ENCODE results near the gene TSPAN11. TPM values are rescaled to one million over a fixed set of nuclear protein-coding genes. Genes with fewer than 3 reads are reported as not detected.

TSPAN11 gene
- total and polyA plus RNA-seq, 2 of the 8 experiments (the other 6 are each of a cell fraction or from before 2014, with no cell fraction given) = 3.9 to 8.2 TPM

GRCh38 chr12:30988086-30988485, 61.5 kb downstream of the TSPAN11 start:
- CTCF ChIA-PET (ENCODE audit: partially characterized antibody) = interaction anchor here (0.9 to 21.1 kb wide), 10 partner anchors 14 to 284 kb away, joined by 3 to 385 read pairs (median 16); no protein-coding TSS in a partner anchor
- no peak overlapping the region for H3K23ac ChIP-seq (ENCODE audit: insufficient read length)
- H3K79me2 ChIP-seq (ENCODE audit: control insufficient read depth in 1 of 2, insufficient read depth in 2 of 2, low read length in 2 of 2) = no peaks in the 10 kb centered on the region
- no peak overlapping the region for H2BK20ac ChIP-seq (ENCODE audit: low read length)
- no peak overlapping the region for H2BK120ac ChIP-seq (replicated peaks; ENCODE audit: low read depth, low read length)
- H3K27ac ChIP-seq (ENCODE audit: low read depth, low read length) = no peak overlapping the region
- peaks cover 0 to 3% of the 10 kb centered on the region in 2 experiments for H4K20me1 ChIP-seq (replicated peaks in 1 of 2; ENCODE audit: control insufficient read depth in 1 of 2, insufficient read depth in 2 of 2, low read length in 2 of 2)
- no peak overlapping the region for H2AK5ac ChIP-seq (ENCODE audit: low read depth, low read length)
- H2AFZ ChIP-seq (ENCODE audit: low read length) = no peak overlapping the region
- H3K4me1 ChIP-seq (replicated peaks in 1 of 4; ENCODE audit: control insufficient read depth in 3 of 4, insufficient read depth in 4 of 4, low read length in 3 of 4) = peaks cover 0 to 7% (median under 1%) of the 10 kb centered on the region in 4 experiments; a peak in 3 of 7 replicates
- no peak for DNase-seq (ENCODE audit: low read depth in 1 of 2, low spot score in 2 of 2)
- no peaks in the 10 kb centered on the region for H3K27me3 ChIP-seq (replicated peaks in 1 of 4; ENCODE audit: control insufficient read depth in 3 of 4, extremely low read depth in 1 of 4, insufficient read depth in 3 of 4, low read length in 3 of 4)
- H3K56ac ChIP-seq (replicated peaks; ENCODE audit: insufficient read length, low read depth, low read length) = no peak overlapping the region
- H3K9ac ChIP-seq (replicated peaks in 1 of 4; ENCODE audit: extremely low read depth in 1 of 4, low read depth in 3 of 4, low read length in 3 of 4) = no peak overlapping the region
- H3K14ac ChIP-seq (ENCODE audit: insufficient read length) = no peak overlapping the region
- no peak overlapping the region for H4K5ac ChIP-seq (ENCODE audit: insufficient read length, low read depth, low read length)
- no peak overlapping the region for H2BK15ac ChIP-seq (ENCODE audit: low read length)
- no peaks in the 10 kb centered on the region for H3K9me3 ChIP-seq (ENCODE audit: insufficient read depth in 2 of 2, low read depth in 1 of 2, low read length in 1 of 2)
- no peak overlapping the region for H3K18ac ChIP-seq (ENCODE audit: extremely low read depth, low read length)
- H3K79me1 ChIP-seq (ENCODE audit: low read depth, low read length) = no peaks in the 10 kb centered on the region
- no peak overlapping the region for H3K4ac ChIP-seq (replicated peaks; ENCODE audit: insufficient read length, low read depth, low read length)
- no peak overlapping the region for H3K4me3 ChIP-seq (ENCODE audit: extremely low read depth in 1 of 4, insufficient read depth in 2 of 4, low read depth in 3 of 4, low read length in 4 of 4)
- no peak overlapping the region for H3K4me2 ChIP-seq (ENCODE audit: insufficient read depth in 1 of 2, low read depth in 2 of 2, low read length in 2 of 2)
- no peak for FAIRE-seq
- H2BK5ac ChIP-seq (ENCODE audit: low read depth, low read length) = no peak overlapping the region
- no peaks in the 10 kb centered on the region for H3K23me2 ChIP-seq (ENCODE audit: low read depth, low read length)
- POLR2A ChIA-PET (ENCODE audit: partially characterized antibody) = interaction anchor here (1.6 kb wide), 1 partner anchor 13 kb away, joined by 3 read pairs; no protein-coding TSS in a partner anchor
- H4K8ac ChIP-seq (ENCODE audit: extremely low read depth, insufficient read depth, low read length) = no peak overlapping the region
- WGBS, 2 experiments (ENCODE audit: extremely low coverage in 1 of 2, insufficient coverage in 1 of 2, insufficient read length in 1 of 2, insufficient replicate concordance in 2 of 2, low coverage in 1 of 2, low lambda C conversion rate in 2 of 2, missing lambda C conversion rate in 1 of 2) = 94% methylated on average over 9 of the region's 9 CpGs; no CpG with 5 or more reads in 1 of the 2 experiments
- no peaks in the 10 kb centered on the region for H3K36me3 ChIP-seq (ENCODE audit: control insufficient read depth in 2 of 4, insufficient read depth in 4 of 4, low read length in 3 of 4)
- H2BK12ac ChIP-seq (ENCODE audit: low read depth, low read length) = no peak overlapping the region
- no peak overlapping the region for H4K91ac ChIP-seq (replicated peaks; ENCODE audit: insufficient read length, low read length)
- no peak for TF ChIP-seq USF2 (IDR thresholded peaks at IDR 0.05; ENCODE audit: low read length)
- no peak for TF ChIP-seq CTBP2 (IDR thresholded peaks at IDR 0.05; ENCODE audit: borderline replicate concordance, insufficient read depth, insufficient read length, low read length)
- TF ChIP-seq CHD2 (IDR thresholded peaks at IDR 0.05; ENCODE audit: low read length) = no peak
- no peak for TF ChIP-seq TCF12 (IDR thresholded peaks at IDR 0.05; ENCODE audit: low read depth, low read length)
- no peak for TF ChIP-seq TBP (IDR thresholded peaks at IDR 0.05; ENCODE audit: low read depth, low read length)
- no peak for TF ChIP-seq BCL11A (IDR thresholded peaks at IDR 0.05; ENCODE audit: low read depth in 2 of 2, low read length in 2 of 2)
- TF ChIP-seq JUND (IDR thresholded peaks at IDR 0.05; ENCODE audit: low read length) = no peak
- no peak for TF ChIP-seq SUZ12 (IDR thresholded peaks at IDR 0.05; ENCODE audit: low read length)
- TF ChIP-seq SIRT6 (IDR thresholded peaks at IDR 0.05; ENCODE audit: low read length) = no peak
- TF ChIP-seq CHD1 (IDR thresholded peaks at IDR 0.05; ENCODE audit: low read depth, low read length) = no peak
- no peak for TF ChIP-seq HDAC2 (IDR thresholded peaks at IDR 0.05; ENCODE audit: borderline replicate concordance in 1 of 2, low read depth in 2 of 2, low read length in 2 of 2)
- TF ChIP-seq RFX5 (IDR thresholded peaks at IDR 0.05; ENCODE audit: borderline replicate concordance, low read depth, low read length) = no peak
- TF ChIP-seq GABPA (IDR thresholded peaks at IDR 0.05; ENCODE audit: borderline replicate concordance, insufficient read depth, low read length) = no peak
- no peak for TF ChIP-seq POU5F1 (IDR thresholded peaks at IDR 0.05; ENCODE audit: low read depth, low read length)

All from H1 (cell line).